PC-3 (cell line): Measurements from ENCODE around the gene PAQR3.

Experiments
- CTCF ChIP-seq: fragments of 300-600 bp; sonication (generic); conservative IDR thresholded peaks from 2 replicates; pipeline ENCODE4 v1.5.1; 2017; ENCODE audit warnings: antibody characterized with exemption, low read depth, mild to moderate bottlenecking, low read length
- EZH2 ChIP-seq: fragments of 300-600 bp; sonication (generic); IDR thresholded peaks from one replicate; pipeline ENCODE4 v1.6.1; 2017; ENCODE audit warnings: antibody characterized with exemption, mild to moderate bottlenecking, low read length; ENCODE audit not compliant: unreplicated experiment

GRCh38 chr4:78984593-78984992, 45.4 kb upstream of the PAQR3 start:
- TF ChIP-seq CTCF = no peak
- no peak for TF ChIP-seq EZH2
